ENCODE data around the gene TOMM40. TPM values are rescaled to one million over a fixed set of nuclear protein-coding genes. Genes with fewer than 3 reads are reported as not detected.
A peak's percentile ranks its signal among the peaks of the same experiment; 100 is the strongest.

The TOMM40 gene
- total and polyA plus RNA-seq, 9 of the 15 experiments (the other 6 are each of a cell fraction or from before 2014, with no cell fraction given): 0.89 to 290 (median 160) TPM

DNA sequence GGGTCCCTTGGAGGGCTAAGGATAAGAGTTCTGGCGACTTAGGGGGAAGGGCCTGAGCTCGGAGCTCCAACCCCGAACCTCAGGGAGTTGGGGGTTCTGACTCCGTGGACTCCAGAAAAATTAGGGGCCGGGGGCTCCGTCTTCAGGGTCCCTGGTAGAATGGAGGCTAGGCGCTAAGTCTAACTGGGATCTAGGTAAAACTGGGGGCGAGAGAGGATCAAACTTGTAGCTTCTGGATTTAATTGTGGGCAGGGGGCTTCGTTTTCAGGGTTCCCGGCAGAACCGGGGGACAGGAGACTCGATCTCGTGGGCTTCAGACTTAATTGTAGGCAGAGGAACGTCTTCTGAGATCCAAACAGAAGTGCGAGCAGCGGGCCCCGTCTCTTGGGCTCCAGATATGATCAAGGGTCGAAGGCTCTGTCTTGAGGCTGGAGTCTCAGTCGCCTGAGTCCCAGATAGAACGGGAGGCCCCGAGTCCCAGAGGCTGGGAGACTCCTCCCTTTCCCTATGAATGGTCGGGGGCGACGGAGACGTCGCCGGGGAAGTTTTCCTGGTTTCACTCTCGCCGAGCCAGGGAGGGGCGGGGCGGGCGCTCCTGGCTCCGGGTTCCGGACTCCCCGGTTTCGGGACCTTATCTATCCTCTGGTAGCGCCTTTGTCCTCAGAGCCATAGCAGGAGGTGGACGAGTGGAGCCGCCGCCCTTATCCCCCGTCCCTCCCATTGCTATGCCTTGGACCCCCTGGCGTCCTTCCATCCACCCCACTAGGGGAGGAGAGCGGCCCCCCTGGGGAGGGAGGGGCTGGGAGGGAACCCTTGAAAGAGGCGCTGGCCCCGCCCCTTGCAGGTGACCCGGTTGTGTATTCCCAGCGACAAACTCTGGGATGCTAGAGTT lies 43.7 kb upstream of the TOMM40 start (continued):
- TF ChIP-seq ZBTB17 (CRISPR knock-in tag; IDR thresholded peaks at IDR 0.05) (no peak), CBX1 (IDR thresholded peaks at IDR 0.05; ENCODE audit: low read depth) (no peak), ZNF644 (tag; IDR thresholded peaks at IDR 0.05; ENCODE audit: low read depth) (no peak), CREM (IDR thresholded peaks at IDR 0.05; ENCODE audit: low read depth) (peak; percentile 11; the same call in 1 of the 2 replicates), GABPB1 (CRISPR knock-in tag; IDR thresholded peaks at IDR 0.05) (0 out of 2 replicates have a peak, but pooled peaks have one; percentile 64)
- TF ChIP-seq, protein P1, sequence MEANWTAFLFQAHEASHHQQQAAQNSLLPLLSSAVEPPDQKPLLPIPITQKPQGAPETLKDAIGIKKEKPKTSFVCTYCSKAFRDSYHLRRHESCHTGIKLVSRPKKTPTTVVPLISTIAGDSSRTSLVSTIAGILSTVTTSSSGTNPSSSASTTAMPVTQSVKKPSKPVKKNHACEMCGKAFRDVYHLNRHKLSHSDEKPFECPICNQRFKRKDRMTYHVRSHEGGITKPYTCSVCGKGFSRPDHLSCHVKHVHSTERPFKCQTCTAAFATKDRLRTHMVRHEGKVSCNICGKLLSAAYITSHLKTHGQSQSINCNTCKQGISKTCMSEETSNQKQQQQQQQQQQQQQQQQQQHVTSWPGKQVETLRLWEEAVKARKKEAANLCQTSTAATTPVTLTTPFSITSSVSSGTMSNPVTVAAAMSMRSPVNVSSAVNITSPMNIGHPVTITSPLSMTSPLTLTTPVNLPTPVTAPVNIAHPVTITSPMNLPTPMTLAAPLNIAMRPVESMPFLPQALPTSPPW (CRISPR knock-in tag; IDR thresholded peaks at IDR 0.05): peak; percentile 83

DNA sequence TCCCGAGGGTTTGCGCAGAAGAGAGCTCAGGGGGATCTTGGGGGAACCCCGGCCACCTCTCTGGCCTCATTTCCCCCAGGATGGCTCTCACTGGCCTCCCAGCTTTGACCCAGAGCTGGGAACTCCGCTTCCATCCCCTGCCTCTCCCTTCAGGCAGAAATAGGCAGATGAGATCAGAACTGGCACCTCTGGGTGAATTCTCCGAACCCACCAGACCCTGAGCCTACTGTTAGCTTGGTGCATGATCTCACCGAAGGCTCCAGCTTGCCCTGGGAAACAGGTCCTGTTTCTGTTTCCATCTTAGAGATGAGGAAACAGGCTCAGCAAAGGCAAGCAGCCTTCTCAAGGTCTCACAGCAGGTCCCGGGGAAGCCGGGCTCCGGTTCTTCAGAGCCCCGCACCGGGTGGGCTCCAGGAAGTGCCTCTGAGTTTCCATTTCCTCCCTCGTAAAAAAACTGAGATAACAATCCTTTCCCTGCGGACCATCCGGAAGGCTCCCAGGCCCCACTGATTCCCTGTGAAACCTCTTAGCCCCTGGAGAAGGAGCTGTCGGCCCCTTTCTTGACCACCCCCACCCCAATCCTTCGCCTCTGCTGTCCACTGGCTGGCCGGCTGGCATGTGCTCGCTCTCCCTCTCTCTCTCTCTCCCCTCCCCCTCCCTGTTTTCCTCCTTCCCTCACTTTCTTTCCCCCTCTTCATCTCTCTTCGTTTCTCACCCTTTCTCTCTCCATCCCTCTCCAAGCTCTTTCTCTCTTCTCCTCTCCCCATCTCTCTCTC lies 42.8 kb upstream of the TOMM40 start:
- in situ Hi-C loops (cut with MboI): no loop called here
- H2AFZ ChIP-seq (ENCODE audit: low read depth, low read length): no peak overlapping the region
- ChIA-PET CTCF (ENCODE audit: low intra/inter-chr PET ratio) (no interaction called here), POLR2A (interaction anchor here (0.6 to 1.6 kb wide), 10 partner anchors 9 to 221 kb away, joined by 3 to 7 read pairs (median 4); partner anchors contain the start of gene TOMM40)
- H3K9me3 ChIP-seq (replicated peaks; ENCODE audit: control insufficient read depth, insufficient read depth, low read depth, low read length): no peaks in the 10 kb centered on the region
- WGBS (ENCODE audit: insufficient coverage, low coverage, missing lambda C conversion rate): 7% methylated on average over 15 of the region's 19 CpGs
- peak overlapping the region; percentile 97 for H3K27ac ChIP-seq (ENCODE audit: extremely low read depth, low read depth, low read length)
- ATAC-seq (no peak), DNase-seq (ENCODE audit: extremely low read depth in 1 of 4, low spot score in 3 of 4) (peak in 1 of 4 experiments; percentile 41), FAIRE-seq (peak; percentile 32)
- intact Hi-C loops (cut with micrococcal nuclease): loop anchor here (5.0 kb wide), 1 partner anchor 276 kb away; no protein-coding TSS in a partner anchor
- peaks cover 28% of the 10 kb centered on the region for H4K20me1 ChIP-seq (replicated peaks; ENCODE audit: control insufficient read depth, insufficient read depth, low read length)
- H3K4me2 ChIP-seq (ENCODE audit: insufficient read depth, low read length): peak overlapping the region; percentile 93
- no TSS peak for BruUV-seq (replicated peaks)
- H3K9me1 ChIP-seq (ENCODE audit: control insufficient read depth, insufficient read depth, low read length): peaks cover 12% of the 10 kb centered on the region
- no peaks in the 10 kb centered on the region for H3K27me3 ChIP-seq (ENCODE audit: control insufficient read depth in 2 of 2, insufficient read depth in 2 of 2, low read length in 2 of 2)
- peaks cover 5% of the 10 kb centered on the region; the same call in 1 of the 3 replicates for H3K36me3 ChIP-seq (ENCODE audit: control insufficient read depth, insufficient read depth, low read length)
- peaks cover 68% of the 10 kb centered on the region for H3K79me2 ChIP-seq (ENCODE audit: control insufficient read depth, insufficient read depth, low read length)
- peaks cover 41 to 79% of the 10 kb centered on the region in 2 experiments for H3K4me1 ChIP-seq (replicated peaks in 1 of 2; ENCODE audit: control insufficient read depth in 2 of 2, insufficient read depth in 2 of 2, low read length in 2 of 2)
- peak overlapping the region; percentile 92 for H3K4me3 ChIP-seq
- peak overlapping the region; percentile 93 to 97 for H3K9ac ChIP-seq (ENCODE audit: insufficient read depth in 1 of 2, low read depth in 2 of 2, low read length in 2 of 2)
- TF ChIP-seq, protein P2, sequence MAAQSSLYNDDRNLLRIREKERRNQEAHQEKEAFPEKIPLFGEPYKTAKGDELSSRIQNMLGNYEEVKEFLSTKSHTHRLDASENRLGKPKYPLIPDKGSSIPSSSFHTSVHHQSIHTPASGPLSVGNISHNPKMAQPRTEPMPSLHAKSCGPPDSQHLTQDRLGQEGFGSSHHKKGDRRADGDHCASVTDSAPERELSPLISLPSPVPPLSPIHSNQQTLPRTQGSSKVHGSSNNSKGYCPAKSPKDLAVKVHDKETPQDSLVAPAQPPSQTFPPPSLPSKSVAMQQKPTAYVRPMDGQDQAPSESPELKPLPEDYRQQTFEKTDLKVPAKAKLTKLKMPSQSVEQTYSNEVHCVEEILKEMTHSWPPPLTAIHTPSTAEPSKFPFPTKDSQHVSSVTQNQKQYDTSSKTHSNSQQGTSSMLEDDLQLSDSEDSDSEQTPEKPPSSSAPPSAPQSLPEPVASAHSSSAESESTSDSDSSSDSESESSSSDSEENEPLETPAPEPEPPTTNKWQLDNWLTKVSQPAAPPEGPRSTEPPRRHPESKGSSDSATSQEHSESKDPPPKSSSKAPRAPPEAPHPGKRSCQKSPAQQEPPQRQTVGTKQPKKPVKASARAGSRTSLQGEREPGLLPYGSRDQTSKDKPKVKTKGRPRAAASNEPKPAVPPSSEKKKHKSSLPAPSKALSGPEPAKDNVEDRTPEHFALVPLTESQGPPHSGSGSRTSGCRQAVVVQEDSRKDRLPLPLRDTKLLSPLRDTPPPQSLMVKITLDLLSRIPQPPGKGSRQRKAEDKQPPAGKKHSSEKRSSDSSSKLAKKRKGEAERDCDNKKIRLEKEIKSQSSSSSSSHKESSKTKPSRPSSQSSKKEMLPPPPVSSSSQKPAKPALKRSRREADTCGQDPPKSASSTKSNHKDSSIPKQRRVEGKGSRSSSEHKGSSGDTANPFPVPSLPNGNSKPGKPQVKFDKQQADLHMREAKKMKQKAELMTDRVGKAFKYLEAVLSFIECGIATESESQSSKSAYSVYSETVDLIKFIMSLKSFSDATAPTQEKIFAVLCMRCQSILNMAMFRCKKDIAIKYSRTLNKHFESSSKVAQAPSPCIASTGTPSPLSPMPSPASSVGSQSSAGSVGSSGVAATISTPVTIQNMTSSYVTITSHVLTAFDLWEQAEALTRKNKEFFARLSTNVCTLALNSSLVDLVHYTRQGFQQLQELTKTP (IDR thresholded peaks at IDR 0.05; ENCODE audit: low read depth in 1 of 2, partially characterized antibody in 2 of 2): peak in 1 of 2 experiments; percentile 39
- no peak for TF ChIP-seq NFATC3 (IDR thresholded peaks at IDR 0.05)
- TF ChIP-seq ZNF324 (CRISPR knock-in tag; IDR thresholded peaks at IDR 0.05): no peak
- TF ChIP-seq, protein P3, sequence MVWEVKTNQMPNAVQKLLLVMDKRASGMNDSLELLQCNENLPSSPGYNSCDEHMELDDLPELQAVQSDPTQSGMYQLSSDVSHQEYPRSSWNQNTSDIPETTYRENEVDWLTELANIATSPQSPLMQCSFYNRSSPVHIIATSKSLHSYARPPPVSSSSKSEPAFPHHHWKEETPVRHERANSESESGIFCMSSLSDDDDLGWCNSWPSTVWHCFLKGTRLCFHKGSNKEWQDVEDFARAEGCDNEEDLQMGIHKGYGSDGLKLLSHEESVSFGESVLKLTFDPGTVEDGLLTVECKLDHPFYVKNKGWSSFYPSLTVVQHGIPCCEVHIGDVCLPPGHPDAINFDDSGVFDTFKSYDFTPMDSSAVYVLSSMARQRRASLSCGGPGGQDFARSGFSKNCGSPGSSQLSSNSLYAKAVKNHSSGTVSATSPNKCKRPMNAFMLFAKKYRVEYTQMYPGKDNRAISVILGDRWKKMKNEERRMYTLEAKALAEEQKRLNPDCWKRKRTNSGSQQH (CRISPR knock-in tag; IDR thresholded peaks at IDR 0.05): peak; percentile 78; the same call in 1 of the 2 replicates
- TF ChIP-seq ZNF584 (CRISPR knock-in tag; IDR thresholded peaks at IDR 0.05; ENCODE audit: low read depth): no peak

Data from K562 (cell line).